GM21528 (cell line): ENCODE measurements around the gene SAA1.

Source experiments
- ATAC-seq: cut with Tn5 transposase; IDR thresholded peaks from one replicate; pipeline ENCODE4 v1.9.1; 2021; ENCODE audit warnings: mild to moderate bottlenecking, moderate library complexity; ENCODE audit not compliant: unreplicated experiment, low FRiP score

Gene SAA1

GRCh38 chr11:18307461-18308139 lies 41.5 kb downstream of the SAA1 start:
- no peak for ATAC-seq

GRCh38 chr11:18308242-18308641 lies 42.2 kb downstream of the SAA1 start:
- no peak for ATAC-seq

- no peak for ATAC-seq
Observed at GRCh38 chr11:18309691-18310090, 43.6 kb downstream of the SAA1 start.

GRCh38 chr11:18310800-18311340 lies 44.8 kb downstream of the SAA1 start:
- ATAC-seq: no peak

GRCh38 chr11:18312012-18312411 lies 45.9 kb downstream of the SAA1 start:
- no peak for ATAC-seq

GRCh38 chr11:18312663-18313420 lies 46.8 kb downstream of the SAA1 start:
- ATAC-seq: no peak

GRCh38 chr11:18313965-18314763 lies 48.1 kb downstream of the SAA1 start:
- ATAC-seq: no peak

GRCh38 chr11:18314784-18315523 lies 48.9 kb downstream of the SAA1 start:
- ATAC-seq: no peak

GRCh38 chr11:18315893-18316292 lies 49.8 kb downstream of the SAA1 start:
- ATAC-seq: no peak

GRCh38 chr11:18317551-18317950 lies 51.5 kb downstream of the SAA1 start:
- ATAC-seq: no peak
